IPS-11a (cell line): ENCODE measurements around the gene RAC3.
A peak's percentile ranks its signal among the peaks of the same experiment; 100 is the strongest.

Experiments used
- H3K4me3 ChIP-seq: one replicate; pipeline ENCODE4 v1.5.1; 2013; ENCODE audit warnings: low read depth, low read length, control low read depth

The RAC3 gene

DNA sequence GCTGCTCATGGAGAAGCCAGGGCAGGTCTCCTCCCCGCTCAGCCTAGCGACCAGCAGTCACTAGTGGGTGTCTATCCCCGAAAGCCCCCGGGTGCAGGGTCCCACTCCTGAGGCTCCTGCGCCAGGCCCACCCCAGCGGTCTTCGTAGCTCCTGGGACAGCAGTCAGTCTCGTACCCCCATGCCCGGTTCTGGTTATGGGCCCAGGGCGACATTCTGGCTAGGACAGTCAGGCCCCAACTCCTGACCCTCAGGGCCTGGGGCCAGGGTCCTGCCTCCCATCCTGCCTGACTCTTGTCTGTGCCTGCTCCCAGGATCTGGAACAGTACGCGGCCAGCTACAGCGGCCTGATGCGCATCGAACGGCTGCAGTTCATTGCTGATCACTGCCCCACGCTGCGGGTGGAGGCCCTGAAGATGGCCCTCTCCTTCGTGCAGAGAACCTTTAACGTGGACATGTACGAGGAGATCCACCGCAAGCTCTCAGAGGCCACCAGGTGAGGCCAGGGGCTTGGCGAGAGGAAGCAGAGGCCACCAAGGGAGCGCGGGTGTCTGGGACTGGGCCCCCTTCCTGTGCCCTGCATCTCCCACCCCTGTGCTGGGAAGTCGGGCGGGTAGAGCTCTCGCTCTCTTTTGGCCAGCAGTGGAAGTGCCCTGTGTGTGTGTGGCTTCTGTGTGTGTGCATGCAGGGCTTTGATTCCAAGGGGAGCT, 22.2 kb downstream of the RAC3 start:
- no peak overlapping the region for H3K4me3 ChIP-seq

DNA sequence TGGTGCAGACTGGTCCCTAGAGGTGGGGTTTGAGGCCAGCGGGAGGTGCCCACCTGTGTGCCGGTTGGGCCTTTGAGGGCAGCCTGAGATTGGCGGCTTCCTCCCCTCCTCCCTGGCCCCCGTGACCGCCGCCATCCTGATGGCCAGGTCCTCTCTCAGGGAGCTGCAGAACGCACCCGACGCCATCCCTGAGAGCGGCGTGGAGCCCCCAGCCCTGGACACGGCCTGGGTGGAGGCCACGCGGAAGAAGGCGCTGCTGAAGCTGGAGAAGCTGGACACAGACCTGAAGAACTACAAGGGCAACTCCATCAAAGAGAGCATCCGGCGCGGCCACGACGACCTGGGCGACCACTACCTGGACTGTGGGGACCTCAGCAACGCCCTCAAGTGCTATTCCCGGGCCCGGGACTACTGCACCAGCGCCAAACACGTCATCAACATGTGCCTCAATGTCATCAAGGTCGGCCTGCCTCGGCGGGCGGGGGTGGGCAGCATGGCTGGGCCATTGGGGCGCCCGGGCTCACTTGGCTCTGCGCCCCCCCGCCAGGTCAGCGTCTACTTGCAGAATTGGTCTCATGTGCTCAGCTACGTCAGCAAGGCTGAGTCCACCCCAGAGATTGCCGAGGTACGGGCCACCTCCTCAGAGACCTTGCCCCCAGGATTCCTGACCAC, 23.0 kb downstream of the RAC3 start:
- no peak overlapping the region for H3K4me3 ChIP-seq

DNA sequence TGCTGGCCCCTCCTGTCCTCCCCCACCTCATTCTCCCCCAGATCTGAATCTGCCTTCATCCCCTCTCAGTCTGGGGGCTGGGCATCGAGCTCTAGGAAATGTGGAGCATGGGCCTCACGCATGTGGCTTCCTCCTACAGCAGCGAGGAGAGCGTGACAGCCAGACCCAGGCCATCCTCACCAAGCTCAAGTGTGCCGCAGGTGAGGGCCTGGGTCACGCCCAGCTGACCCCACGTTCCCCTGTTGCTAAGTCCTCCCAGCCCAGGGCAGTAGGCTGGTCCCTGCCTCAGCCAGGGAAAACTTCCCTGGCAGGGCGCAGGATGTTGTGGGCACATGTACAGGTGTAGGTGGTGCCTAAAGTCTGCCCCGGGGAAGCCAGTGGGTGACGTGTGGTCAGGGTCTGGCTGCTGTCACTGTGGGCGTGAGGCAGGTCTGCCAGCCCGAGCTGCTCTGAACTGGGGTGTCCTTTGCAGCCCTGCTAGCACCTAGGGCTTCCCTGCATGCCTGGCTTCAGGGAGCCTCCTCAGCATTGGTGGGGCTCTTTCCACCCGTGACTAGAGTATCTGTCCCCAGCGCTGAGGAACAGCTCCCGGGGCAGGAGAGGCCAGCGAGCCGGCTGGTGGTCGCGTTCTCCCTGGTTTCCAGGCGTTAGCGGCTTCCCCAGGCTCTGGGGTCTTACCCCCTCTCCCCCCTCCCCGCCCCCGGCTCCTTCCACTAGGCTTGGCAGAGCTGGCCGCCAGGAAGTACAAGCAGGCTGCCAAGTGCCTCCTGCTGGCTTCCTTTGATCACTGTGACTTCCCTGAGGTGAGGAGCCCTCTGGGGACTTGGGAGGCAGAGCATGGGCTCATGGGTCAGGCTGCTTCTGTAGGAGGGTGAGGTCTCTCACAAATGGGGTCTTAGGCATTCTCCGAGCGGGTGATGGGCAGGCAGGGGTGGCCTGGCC, 23.8 kb downstream of the RAC3 start:
- H3K4me3 ChIP-seq, result no peak overlapping the region

- H3K4me3 ChIP-seq, result no peak overlapping the region
These were observed 24.7 kb downstream of the RAC3 start for GRCh38 chr17:82055965-82056728.

GRCh38 chr17:82056729-82057621, 25.5 kb downstream of the RAC3 start:
- H3K4me3 ChIP-seq, result no peak overlapping the region

DNA sequence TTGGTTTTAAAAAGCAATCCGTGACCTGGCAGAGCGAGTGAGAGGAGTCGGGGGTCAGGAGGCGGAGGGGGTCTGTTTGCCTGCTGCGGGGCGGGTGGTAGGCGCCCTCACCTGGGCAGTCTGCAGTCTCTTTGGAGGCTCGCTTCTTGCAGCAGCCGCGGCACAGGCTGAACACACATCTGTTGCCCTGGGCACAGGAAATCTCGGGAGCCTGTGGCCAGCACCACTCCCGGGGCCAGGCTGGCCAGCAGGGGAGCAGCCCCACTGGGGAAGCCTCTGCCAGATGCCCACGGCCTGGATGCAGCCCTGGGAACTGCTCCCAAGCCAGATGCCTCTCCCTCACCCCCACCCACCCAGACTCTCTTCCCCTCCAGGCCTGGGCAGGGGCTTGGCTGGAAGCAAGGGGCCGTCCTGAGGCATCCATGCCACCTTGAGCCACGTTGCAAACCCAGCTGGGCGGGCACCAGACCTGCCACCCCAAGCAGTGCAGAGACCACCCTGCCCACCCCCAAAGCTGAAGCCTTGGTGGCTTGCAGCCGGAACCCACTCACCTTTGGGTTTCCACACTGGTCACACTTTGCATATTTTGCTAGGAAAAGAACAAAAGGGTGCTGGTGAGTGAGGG, 26.9 kb downstream of the RAC3 start:
- H3K4me3 ChIP-seq, result no peak overlapping the region

DNA sequence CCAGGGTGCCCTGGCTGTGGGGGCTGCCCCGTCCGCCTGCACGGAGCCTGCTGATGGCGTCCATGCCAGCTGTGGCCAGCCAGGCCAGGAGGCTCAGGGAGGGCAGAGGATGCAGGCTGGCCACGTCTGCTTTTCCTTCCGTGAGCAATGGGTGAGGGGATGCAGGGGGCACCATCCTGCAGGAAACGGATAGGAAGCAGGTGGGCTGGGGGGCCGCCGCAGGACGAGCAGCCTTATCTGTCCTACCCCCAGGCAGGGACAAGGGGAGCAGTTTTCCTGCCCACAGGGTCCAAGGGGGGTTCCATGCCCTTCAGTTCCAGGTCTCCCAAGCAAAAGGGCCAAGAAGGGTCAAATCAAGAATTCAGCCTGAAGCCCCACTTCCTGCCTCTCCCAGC, 27.4 kb downstream of the RAC3 start:
- H3K4me3 ChIP-seq, result no peak overlapping the region

DNA sequence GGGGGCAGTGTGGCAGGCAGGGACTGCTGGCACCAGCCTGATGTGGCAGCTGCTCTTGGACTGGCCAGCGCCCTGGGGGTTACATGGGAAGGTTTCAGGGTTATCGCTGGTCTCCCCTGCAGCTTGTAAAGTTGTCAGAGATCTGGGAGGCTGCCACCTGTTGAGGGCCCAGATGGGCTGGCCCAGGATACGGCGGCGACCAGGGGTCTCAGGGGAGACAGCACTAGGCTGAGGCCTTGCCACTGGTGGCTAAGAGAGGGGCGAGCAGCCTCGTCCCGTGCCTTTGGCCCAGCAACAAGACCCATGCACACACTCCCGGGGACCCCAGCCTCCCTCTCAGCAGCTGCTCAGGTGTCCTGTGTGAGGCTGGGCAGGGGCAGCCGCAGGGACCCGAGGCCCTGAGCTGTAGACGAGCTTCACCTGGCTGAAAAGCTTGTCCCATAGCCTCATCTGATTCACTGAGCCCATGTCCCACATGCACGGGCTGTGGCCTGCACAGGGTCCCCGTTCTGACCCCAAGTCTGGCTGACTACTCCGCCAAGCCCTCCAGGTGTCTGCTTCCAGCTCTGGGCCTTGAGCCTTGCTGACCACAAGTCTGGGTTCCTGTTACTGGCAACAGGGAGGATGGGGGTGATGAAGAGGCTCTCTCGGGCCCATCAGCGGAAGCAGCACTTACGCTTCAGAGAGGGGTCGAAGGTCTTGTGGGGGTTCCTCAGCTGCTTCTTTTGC, 28.0 kb downstream of the RAC3 start:
- H3K4me3 ChIP-seq, result no peak overlapping the region

- H3K4me3 ChIP-seq, result no peak overlapping the region
These were observed 28.5 kb downstream of the RAC3 start for GRCh38 chr17:82060001-82060380.

- H3K4me3 ChIP-seq, result no peak overlapping the region
These were observed 29.1 kb downstream of the RAC3 start for GRCh38 chr17:82060614-82061013.

DNA sequence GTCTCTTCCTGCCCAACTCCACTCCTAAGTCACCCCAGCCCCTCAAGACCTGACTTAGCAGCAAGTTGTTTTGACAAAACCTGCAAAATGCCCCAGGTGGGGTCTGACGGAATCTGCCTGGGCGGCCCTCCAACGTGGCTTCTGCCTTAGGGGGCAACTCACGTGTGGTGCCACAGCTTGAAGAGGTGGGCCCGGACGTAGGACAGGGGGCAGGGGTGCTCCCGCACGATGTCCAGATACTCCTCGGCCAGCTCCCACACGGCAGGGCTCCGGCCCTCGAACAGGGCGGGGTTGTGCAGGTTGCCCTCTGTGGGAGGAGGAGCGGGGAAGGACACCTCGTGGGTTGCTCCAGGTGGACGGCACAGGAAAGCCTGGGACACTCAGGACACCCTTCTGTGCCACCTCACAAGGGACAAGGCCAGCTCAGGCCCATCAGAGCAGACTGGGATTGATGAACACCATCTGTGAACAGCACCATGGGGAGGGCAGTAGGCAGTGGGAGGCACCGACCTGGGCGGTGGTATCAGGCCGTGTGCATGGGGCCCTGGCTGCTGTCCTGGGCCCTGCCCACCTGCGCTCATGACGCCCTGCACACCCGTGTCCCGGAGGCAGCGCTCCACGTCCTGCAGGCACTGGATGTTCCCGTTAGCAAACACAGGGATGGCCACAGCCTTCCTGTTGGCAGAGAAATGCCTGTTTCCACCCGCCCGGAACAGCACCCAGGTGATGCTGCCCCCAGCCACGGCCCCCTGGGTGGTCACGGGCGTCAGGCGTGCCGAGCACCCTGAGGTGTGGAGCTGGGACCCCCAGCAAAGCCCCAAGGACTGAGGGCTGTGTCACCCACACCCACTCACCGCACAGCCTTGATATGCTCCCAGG, 29.8 kb downstream of the RAC3 start:
- H3K4me3 ChIP-seq, result no peak overlapping the region

DNA sequence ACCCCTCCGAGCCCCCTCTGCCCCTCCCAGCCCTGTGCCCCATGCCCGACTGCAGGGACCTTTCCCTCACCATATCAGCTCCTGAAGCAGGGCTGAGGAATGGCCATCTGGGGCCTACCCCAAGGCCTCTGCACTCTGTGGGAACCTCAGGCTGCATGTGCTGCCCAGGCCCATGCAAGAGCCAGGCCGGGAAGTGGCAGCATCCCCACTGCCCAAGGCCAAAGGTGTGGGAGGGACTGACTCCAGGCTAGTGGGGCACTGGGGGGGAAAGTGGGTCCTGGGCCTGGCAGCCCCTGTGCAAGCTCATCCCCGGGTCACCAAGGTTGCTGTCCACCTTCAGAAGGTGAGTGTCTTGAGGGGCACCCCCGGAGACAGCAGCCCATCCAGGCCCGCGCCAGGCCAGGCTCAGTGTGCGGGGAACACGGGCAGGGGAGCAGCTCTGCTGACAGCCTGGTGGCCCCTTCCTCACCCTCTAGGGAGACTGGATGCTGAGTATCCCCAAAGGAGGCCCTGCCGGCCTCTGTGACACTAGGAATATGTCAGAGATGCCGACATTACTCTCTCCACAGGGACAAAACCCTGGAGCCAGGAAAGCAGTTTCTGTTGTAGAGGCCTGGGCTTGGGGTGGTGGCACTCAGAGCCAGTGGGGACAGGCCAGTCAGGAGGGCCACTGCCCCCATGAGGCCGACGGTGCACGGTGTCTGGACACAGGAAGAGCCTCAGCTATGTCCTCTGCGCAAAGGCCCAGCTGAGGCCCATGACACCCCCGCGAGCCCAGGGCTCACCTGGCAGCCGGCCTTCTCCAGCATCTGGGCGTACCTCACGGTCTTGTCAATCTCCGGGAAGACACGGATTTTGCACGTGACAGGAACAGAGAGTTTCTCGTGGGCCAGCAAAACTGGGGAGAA, 30.9 kb downstream of the RAC3 start:
- H3K4me3 ChIP-seq, result no peak overlapping the region

- no peak overlapping the region for H3K4me3 ChIP-seq
These were observed 31.5 kb downstream of the RAC3 start for GRCh38 chr17:82062984-82063368.

DNA sequence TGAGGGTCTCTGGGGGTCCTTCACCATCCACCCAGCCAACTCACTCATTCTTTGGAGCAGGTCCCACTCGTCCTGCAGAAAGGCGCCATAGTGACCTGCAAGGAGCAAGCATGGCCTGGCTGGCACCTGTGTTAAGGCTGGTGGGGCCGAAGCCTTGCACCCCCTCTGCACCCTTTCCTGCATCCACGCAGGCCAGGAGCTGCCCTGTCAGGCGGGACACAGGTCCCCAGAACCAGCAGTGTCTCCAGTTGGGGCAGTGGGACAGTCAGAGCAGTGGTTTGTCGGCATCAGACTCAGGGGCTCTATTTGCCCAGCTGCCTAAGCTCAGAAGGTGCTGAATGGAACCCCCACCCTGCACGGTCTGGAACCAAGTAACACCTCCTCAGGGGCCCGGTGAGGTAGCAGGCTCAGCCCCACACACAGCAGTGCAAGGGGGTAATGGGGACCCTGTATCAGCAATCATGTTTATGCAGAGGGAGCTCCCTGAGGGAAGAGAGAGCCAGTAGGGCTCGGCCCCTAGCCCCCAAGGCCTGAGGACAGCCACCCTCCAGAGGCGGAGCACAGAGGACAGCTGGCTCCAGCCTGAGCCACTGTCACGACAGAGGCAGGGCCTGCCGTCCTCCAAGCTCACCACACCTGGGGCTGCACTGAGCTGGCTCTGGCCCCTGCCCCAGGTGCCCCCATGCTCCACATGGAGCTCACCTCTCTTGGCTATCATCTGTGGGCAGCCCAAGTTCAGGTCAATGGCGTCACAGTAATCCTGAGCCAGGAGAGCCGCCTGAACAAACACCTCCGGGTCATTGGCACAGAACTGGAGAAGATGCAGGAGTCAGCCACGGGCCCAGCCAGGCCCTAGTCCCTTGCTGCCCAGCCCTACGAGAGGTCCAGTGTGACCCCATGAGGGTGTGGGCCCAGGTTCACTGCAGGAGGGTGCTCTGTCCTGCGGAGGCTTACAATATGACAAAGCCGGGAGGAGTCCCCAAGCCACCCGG, 32.2 kb downstream of the RAC3 start:
- H3K4me3 ChIP-seq, result no peak overlapping the region

- peak overlapping the region; percentile 72 for H3K4me3 ChIP-seq
These were observed 33.1 kb downstream of the RAC3 start for GRCh38 chr17:82064433-82065192.
